Measurements from ENCODE around the gene NBAS.

- TF ChIP-seq CTCF (IDR thresholded peaks at IDR 0.05): no peak
- TF ChIP-seq POLR2A (IDR thresholded peaks at IDR 0.05): no peak
These were observed 38.9 kb upstream of the NBAS start for GRCh38 chr2:15599994-15600393.

Data from esophagus squamous epithelium (tissue), 4 donors.